GM21619 (cell line): ENCODE results near the gene JMJD7.
"Not testable (repeated sequence)": the region's sequence is repeated elsewhere in the genome, so short reads cannot be mapped to it uniquely, and the experiment has no call there.

Experiments
- ATAC-seq: cut with Tn5 transposase; IDR thresholded peaks from one replicate; pipeline ENCODE4 v1.9.1; 2021; ENCODE audit not compliant: unreplicated experiment

Gene JMJD7

GRCh38 chr15:41821831-41822230, 6.1 kb upstream of the JMJD7 start:
- ATAC-seq = no peak

GRCh38 chr15:41822471-41822870, 5.4 kb upstream of the JMJD7 start:
- ATAC-seq = no peak

- ATAC-seq = no peak
Observed at GRCh38 chr15:41822957-41823356, 4.9 kb upstream of the JMJD7 start.

- no peak for ATAC-seq
Observed at GRCh38 chr15:41823502-41823901, 4.4 kb upstream of the JMJD7 start.

- ATAC-seq = no peak
Observed at GRCh38 chr15:41824062-41824745, 3.7 kb upstream of the JMJD7 start.

- ATAC-seq = no peak
Observed at GRCh38 chr15:41825145-41825544, 2.7 kb upstream of the JMJD7 start.

- ATAC-seq = no peak
Observed at GRCh38 chr15:41825572-41826535, 2.0 kb upstream of the JMJD7 start.

GRCh38 chr15:41827290-41827879, 507 bp upstream of the JMJD7 start:
- ATAC-seq = peak; percentile 10

- ATAC-seq = no peak
Observed at GRCh38 chr15:41828807-41829141, 882 bp downstream of the JMJD7 start.

- no peak for ATAC-seq
Observed at GRCh38 chr15:41829959-41830646, 2.2 kb downstream of the JMJD7 start.

GRCh38 chr15:41831291-41831690, 3.4 kb downstream of the JMJD7 start:
- ATAC-seq = not testable (repeated sequence)

GRCh38 chr15:41832208-41832607, 4.3 kb downstream of the JMJD7 start:
- ATAC-seq = no peak

- ATAC-seq = no peak
Observed at GRCh38 chr15:41832875-41833274, 5.0 kb downstream of the JMJD7 start.

- no peak for ATAC-seq
Observed at GRCh38 chr15:41834096-41834495, 6.2 kb downstream of the JMJD7 start.

GRCh38 chr15:41836073-41836472, 8.2 kb downstream of the JMJD7 start:
- ATAC-seq = no peak

GRCh38 chr15:41836713-41837454, 9.0 kb downstream of the JMJD7 start:
- ATAC-seq = no peak

GRCh38 chr15:41838400-41838897, 10.6 kb downstream of the JMJD7 start, which contains the start of gene PLA2G4B:
Gene PLA2G4B (plus strand): TSS chr15:41838847. CDS start chr15:41838914, 67 bp downstream.
- ATAC-seq = no peak

GRCh38 chr15:41839781-41840491, 12.0 kb downstream of the JMJD7 start:
- ATAC-seq = no peak

- ATAC-seq = no peak
Observed at GRCh38 chr15:41840673-41841072, 12.8 kb downstream of the JMJD7 start.

- ATAC-seq = no peak
Observed at GRCh38 chr15:41841131-41841530, 13.2 kb downstream of the JMJD7 start.
